ENCODE data around the gene CSRP2.

- TF ChIP-seq ZBTB7A (IDR thresholded peaks at IDR 0.05; ENCODE audit: low read depth) (no peak), CEBPB (IDR thresholded peaks at IDR 0.05) (no peak), RAD21 (IDR thresholded peaks at IDR 0.05; ENCODE audit: low read depth) (no peak), TCF12 (IDR thresholded peaks at IDR 0.05; ENCODE audit: low read depth) (no peak)
These were observed 30.7 kb downstream of the CSRP2 start for GRCh38 chr12:76848132-76848531.

Data from Ishikawa (cell line).